OCI-LY1 (cell line): ENCODE results near the gene PTGES2.

Experiments
- H2AFZ ChIP-seq: fragments of 200-600 bp; sonication (generic), shearing (Covaris generic); 2 replicates; pipeline ENCODE4 v1.6.0; 2014; ENCODE audit warnings: antibody characterized with exemption, mild to moderate bottlenecking, low read length
- H3F3A ChIP-seq: fragments of 200-600 bp; sonication (generic), shearing (Covaris generic); 2 replicates; pipeline ENCODE4 v1.6.0; 2014; ENCODE audit warnings: mild to moderate bottlenecking, antibody characterized with exemption, low read length, moderate library complexity; ENCODE audit not compliant: insufficient read depth
- H3K27ac ChIP-seq: fragments of 200-600 bp; sonication (generic); 2 replicates; pipeline ENCODE4 v1.5.1; 2014; ENCODE audit warnings: low read length, mixed run types, mild to moderate bottlenecking, low read depth; ENCODE audit not compliant: poor library complexity, severe bottlenecking
- H3K27me3 ChIP-seq: fragments of 200-600 bp; sonication (generic); 2 replicates; pipeline ENCODE4 v1.6.0; 2014; ENCODE audit warnings: antibody characterized with exemption, mild to moderate bottlenecking, low read length, moderate library complexity; ENCODE audit not compliant: insufficient read depth
- H3K36me3 ChIP-seq: fragments of 200-600 bp; sonication (generic); 2 replicates; pipeline ENCODE4 v1.6.1; 2014; ENCODE audit warnings: mild to moderate bottlenecking, antibody characterized with exemption, low read length, moderate library complexity, mixed read lengths; ENCODE audit not compliant: insufficient read depth
- H3K4me1 ChIP-seq: fragments of 200-600 bp; sonication (generic); 2 replicates; pipeline ENCODE4 v1.5.1; 2014; ENCODE audit warnings: mild to moderate bottlenecking, low read length, moderate library complexity; ENCODE audit not compliant: insufficient read depth, severe bottlenecking
- H3K4me2 ChIP-seq: fragments of 200-600 bp; sonication (generic), shearing (Covaris generic); 2 replicates; pipeline ENCODE4 v1.6.1; 2014; ENCODE audit warnings: low read length
- H3K4me3 ChIP-seq: fragments of 200-600 bp; sonication (generic); 2 replicates; pipeline ENCODE4 v1.5.1; 2014; ENCODE audit warnings: low read length, low read depth, mild to moderate bottlenecking, mixed read lengths; ENCODE audit not compliant: poor library complexity, severe bottlenecking
- H3K79me2 ChIP-seq: fragments of 200-600 bp; shearing (Covaris generic); 2 replicates; pipeline ENCODE4 v1.6.1; 2016; ENCODE audit warnings: mixed run types, low read length, mixed read lengths; ENCODE audit not compliant: insufficient read depth
- H3K9ac ChIP-seq: fragments of 200-600 bp; sonication (generic), shearing (Covaris generic); 2 replicates; pipeline ENCODE4 v1.6.1; 2014; ENCODE audit warnings: mild to moderate bottlenecking, low read length, mixed read lengths
- H3K9me2 ChIP-seq: fragments of 200-600 bp; sonication (generic), shearing (Covaris generic); 2 replicates; pipeline ENCODE4 v1.6.1; 2014; ENCODE audit warnings: low read depth, mild to moderate bottlenecking, low read length, mixed read lengths
- H3K9me3 ChIP-seq: fragments of 200-600 bp; shearing (Covaris generic); 2 replicates; pipeline ENCODE4 v1.6.1; 2014; ENCODE audit warnings: low read length, mixed read lengths
- H4K20me1 ChIP-seq: fragments of 200-600 bp; sonication (generic), shearing (Covaris generic); 2 replicates; pipeline ENCODE4 v1.6.0; 2016; ENCODE audit warnings: mild to moderate bottlenecking, low read length; ENCODE audit not compliant: insufficient read depth
- CTCF ChIP-seq: fragments of 200-600 bp; sonication (generic), shearing (Covaris generic); IDR thresholded peaks from 2 replicates; pipeline ENCODE4 v1.5.1; 2017; ENCODE audit warnings: mild to moderate bottlenecking, antibody characterized with exemption, low read length, moderate library complexity, mixed read lengths
- EZH2 ChIP-seq: fragments of 200-600 bp; sonication (generic), shearing (Covaris generic); IDR thresholded peaks from 2 replicates; pipeline ENCODE4 v1.8.0; 2017; ENCODE audit warnings: borderline replicate concordance, mixed run types, mild to moderate bottlenecking, antibody characterized with exemption, low read length, moderate library complexity, mixed read lengths

Gene PTGES2

GRCh38 chr9:128080206-128080605 lies 47.3 kb downstream of the PTGES2 start:
- H3K36me3 ChIP-seq, result peaks cover 7% of the 10 kb centered on the region
- no peaks in the 10 kb centered on the region for H4K20me1 ChIP-seq
- H3K79me2 ChIP-seq, result peaks cover 17% of the 10 kb centered on the region; the same call in 1 of the 2 replicates
- no peaks in the 10 kb centered on the region for H3K9me3 ChIP-seq
- peaks cover 5% of the 10 kb centered on the region; the same call in 1 of the 2 replicates for H3F3A ChIP-seq
- H3K9me2 ChIP-seq, result no peaks in the 10 kb centered on the region
- H3K4me1 ChIP-seq, result peaks cover 39% of the 10 kb centered on the region
- no peak overlapping the region for H3K9ac ChIP-seq
- no peak overlapping the region for H3K27ac ChIP-seq
- no peak overlapping the region for H2AFZ ChIP-seq
- H3K4me2 ChIP-seq, result no peak overlapping the region
- TF ChIP-seq EZH2 (no peak), CTCF (no peak)
- H3K27me3 ChIP-seq, result no peaks in the 10 kb centered on the region
- H3K4me3 ChIP-seq, result no peak overlapping the region

- H3K9me3 ChIP-seq, result no peaks in the 10 kb centered on the region
- peak overlapping the region; percentile 53 for H3K27ac ChIP-seq
- H3F3A ChIP-seq, result peaks cover 5% of the 10 kb centered on the region; the same call in 1 of the 2 replicates
- H3K79me2 ChIP-seq, result peaks cover 30% of the 10 kb centered on the region
- peak overlapping the region; percentile 12; the same call in 1 of the 2 replicates for H3K4me2 ChIP-seq
- H3K9ac ChIP-seq, result no peak overlapping the region
- no peaks in the 10 kb centered on the region for H3K9me2 ChIP-seq
- TF ChIP-seq EZH2 (no peak), CTCF (no peak)
- peaks cover 40% of the 10 kb centered on the region for H3K4me1 ChIP-seq
- no peaks in the 10 kb centered on the region for H4K20me1 ChIP-seq
- H2AFZ ChIP-seq, result no peak overlapping the region
- no peak overlapping the region for H3K4me3 ChIP-seq
- H3K27me3 ChIP-seq, result no peaks in the 10 kb centered on the region
- peaks cover 6% of the 10 kb centered on the region for H3K36me3 ChIP-seq
Observed at GRCh38 chr9:128078504-128079434, 48.8 kb downstream of the PTGES2 start.

- H2AFZ ChIP-seq, result no peak overlapping the region
- no peak overlapping the region for H3K9ac ChIP-seq
- peaks cover 10% of the 10 kb centered on the region; the same call in 1 of the 2 replicates for H3F3A ChIP-seq
- H3K27me3 ChIP-seq, result no peaks in the 10 kb centered on the region
- no peaks in the 10 kb centered on the region for H4K20me1 ChIP-seq
- H3K9me3 ChIP-seq, result no peaks in the 10 kb centered on the region
- H3K79me2 ChIP-seq, result peaks cover 37% of the 10 kb centered on the region
- no peak overlapping the region for H3K4me3 ChIP-seq
- H3K4me1 ChIP-seq, result peaks cover 48% of the 10 kb centered on the region
- peak overlapping the region; percentile 53 for H3K27ac ChIP-seq
- no peaks in the 10 kb centered on the region for H3K9me2 ChIP-seq
- peak overlapping the region; percentile 12; the same call in 1 of the 2 replicates for H3K4me2 ChIP-seq
- TF ChIP-seq CTCF, result no peak
- no peak for TF ChIP-seq EZH2
- H3K36me3 ChIP-seq, result peaks cover 10% of the 10 kb centered on the region
Observed at GRCh38 chr9:128077847-128078503, 49.6 kb downstream of the PTGES2 start.
